ENCODE measurements around the gene TDG.
"Not testable (repeated sequence)": the region's sequence is repeated elsewhere in the genome, so short reads cannot be mapped to it uniquely, and the experiment has no call there.

The TDG gene

DNA sequence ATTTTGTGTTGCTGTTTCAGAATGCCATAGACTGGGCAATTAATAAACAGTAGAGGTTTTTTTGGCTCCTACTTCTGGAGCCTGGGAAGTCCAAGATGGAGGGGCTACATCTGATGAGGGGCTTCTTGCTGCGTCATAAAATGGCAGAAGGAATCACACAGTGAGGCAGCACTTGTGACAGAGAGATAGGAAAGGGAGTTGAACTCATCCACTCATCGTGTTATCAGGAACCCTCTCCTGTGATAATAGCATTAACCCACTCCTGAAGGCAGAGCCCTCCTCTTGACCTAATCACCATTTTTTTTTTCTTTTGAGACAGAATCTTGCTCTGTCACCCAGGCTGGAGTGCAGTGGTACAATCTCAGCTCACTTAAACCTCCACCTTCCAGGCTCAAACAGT, 9.7 kb downstream of the TDG start:
- TF ChIP-seq GATA1 (IDR thresholded peaks at IDR 0.05; ENCODE audit: low read depth, low read length): no peak
- TF ChIP-seq POLR2A (IDR thresholded peaks at IDR 0.05; ENCODE audit: low read length): no peak
- DNase-seq: peak; percentile 73 to 83

- no peak for DNase-seq
- TF ChIP-seq POLR2A (IDR thresholded peaks at IDR 0.05; ENCODE audit: low read length) (no peak), GATA1 (IDR thresholded peaks at IDR 0.05; ENCODE audit: low read depth, low read length) (no peak)
Observed at GRCh38 chr12:103978384-103978982, 12.8 kb downstream of the TDG start.

- DNase-seq: no peak
Observed at GRCh38 chr12:103986829-103987228, 21.2 kb downstream of the TDG start.

GRCh38 chr12:103994235-103994634, 28.6 kb downstream of the TDG start:
- DNase-seq: no peak
- no peak for TF ChIP-seq GATA1 (IDR thresholded peaks at IDR 0.05; ENCODE audit: low read depth, low read length)
- no peak for TF ChIP-seq POLR2A (IDR thresholded peaks at IDR 0.05; ENCODE audit: low read length)

More at GRCh38 chr12:103986829-103987228, 21.2 kb downstream of the TDG start:
- no peak for TF ChIP-seq GATA1 (IDR thresholded peaks at IDR 0.05; ENCODE audit: low read depth, low read length)
- TF ChIP-seq POLR2A (IDR thresholded peaks at IDR 0.05; ENCODE audit: low read length): no peak

GRCh38 chr12:103996595-103996994, 30.9 kb downstream of the TDG start:
- TF ChIP-seq POLR2A (IDR thresholded peaks at IDR 0.05; ENCODE audit: low read length) (no peak), GATA1 (IDR thresholded peaks at IDR 0.05; ENCODE audit: low read depth, low read length) (no peak)
- DNase-seq: no peak

DNA sequence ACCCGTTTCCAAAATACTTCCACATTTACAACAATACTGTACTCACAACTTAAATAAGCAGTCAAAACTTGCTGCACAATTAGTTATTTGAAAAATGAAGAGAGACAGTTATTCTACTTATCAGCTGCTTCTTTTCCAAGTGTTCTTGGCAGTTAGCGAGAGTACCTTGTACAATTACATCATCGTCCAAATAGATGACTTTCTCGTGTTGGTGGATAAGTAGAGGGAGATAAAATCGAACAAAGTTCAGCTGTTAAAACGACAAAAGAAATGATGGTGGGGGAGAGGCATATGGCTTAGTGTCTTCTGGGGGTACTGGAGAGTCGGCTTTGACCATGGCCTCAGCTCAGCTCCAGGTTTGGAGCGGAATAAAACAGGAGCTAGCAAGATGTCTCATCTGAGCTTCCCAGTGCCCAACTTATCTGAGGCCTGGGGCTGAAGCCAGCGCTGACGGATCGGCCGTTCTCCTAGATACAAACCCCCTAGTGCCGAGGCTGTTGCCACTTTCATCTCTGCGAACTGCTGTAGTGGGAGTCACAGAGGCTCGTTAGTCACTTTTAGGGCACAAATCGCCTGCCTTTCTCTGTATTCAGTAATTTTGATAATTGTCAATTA, 31.7 kb downstream of the TDG start:
- TF ChIP-seq POLR2A (IDR thresholded peaks at IDR 0.05; ENCODE audit: low read length) (no peak), GATA1 (IDR thresholded peaks at IDR 0.05; ENCODE audit: low read depth, low read length) (no peak)
- no peak for DNase-seq

GRCh38 chr12:103998976-103999375, 33.3 kb downstream of the TDG start:
- no peak for TF ChIP-seq POLR2A (IDR thresholded peaks at IDR 0.05; ENCODE audit: low read length)
- TF ChIP-seq GATA1 (IDR thresholded peaks at IDR 0.05; ENCODE audit: low read depth, low read length): no peak
- DNase-seq: no peak

DNA sequence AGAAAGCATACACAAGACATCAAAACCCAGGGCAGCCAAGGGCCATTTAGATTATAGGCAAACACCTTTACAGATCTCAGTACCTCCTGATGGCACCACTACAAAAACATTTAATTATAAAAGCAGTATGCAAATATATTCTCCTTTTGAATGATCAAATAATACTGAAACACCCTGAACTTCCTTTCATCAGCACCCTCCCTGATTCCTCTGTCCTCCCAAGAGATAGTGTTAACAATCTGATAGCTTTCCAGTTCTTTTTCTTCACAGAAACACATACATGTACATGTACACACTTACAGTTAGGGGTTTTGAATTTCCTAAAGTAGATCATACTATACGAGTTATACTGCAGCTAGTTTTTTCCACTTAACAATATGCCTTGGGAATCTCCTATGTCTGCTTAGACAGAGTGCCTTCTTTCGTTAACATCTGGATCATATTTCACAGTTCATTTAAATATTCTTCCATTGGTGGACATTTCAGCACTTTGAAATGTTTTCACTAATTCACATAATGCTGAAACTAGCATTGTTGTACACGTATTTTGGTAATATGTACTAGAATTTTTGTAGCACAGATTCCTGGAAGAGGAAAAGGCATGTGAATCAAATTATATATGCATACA, 35.2 kb downstream of the TDG start:
- no peak for DNase-seq
- TF ChIP-seq GATA1 (IDR thresholded peaks at IDR 0.05; ENCODE audit: low read depth, low read length) (no peak), POLR2A (IDR thresholded peaks at IDR 0.05; ENCODE audit: low read length) (no peak)

- no peak for DNase-seq
- TF ChIP-seq GATA1 (IDR thresholded peaks at IDR 0.05; ENCODE audit: low read depth, low read length): no peak
Observed at GRCh38 chr12:104002686-104003085, 37.0 kb downstream of the TDG start.

DNA sequence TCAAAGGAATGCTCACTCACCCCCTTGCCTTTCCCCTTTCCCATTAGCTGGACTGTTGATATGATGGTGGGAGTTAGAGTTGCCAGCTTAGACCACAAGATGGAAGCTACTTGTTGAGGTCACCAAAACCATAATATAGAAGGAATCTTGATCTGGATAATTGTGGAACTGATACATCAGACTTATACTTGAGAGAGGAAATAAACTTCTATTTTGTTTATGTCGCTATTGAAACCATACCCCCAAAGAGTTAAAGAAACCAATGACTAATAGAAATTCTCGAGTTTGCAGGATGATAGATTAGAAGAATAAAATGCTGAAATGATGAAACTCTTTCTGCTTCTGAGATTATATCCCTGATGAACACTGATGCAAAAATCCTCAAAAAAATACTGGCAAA, 37.9 kb downstream of the TDG start:
- DNase-seq: no peak
- TF ChIP-seq GATA1 (IDR thresholded peaks at IDR 0.05; ENCODE audit: low read depth, low read length) (no peak), POLR2A (IDR thresholded peaks at IDR 0.05; ENCODE audit: low read length) (no peak)

GRCh38 chr12:104006929-104007328, 41.3 kb downstream of the TDG start:
- no peak for DNase-seq
- no peak for TF ChIP-seq POLR2A (IDR thresholded peaks at IDR 0.05; ENCODE audit: low read length)
- no peak for TF ChIP-seq GATA1 (IDR thresholded peaks at IDR 0.05; ENCODE audit: low read depth, low read length)

DNA sequence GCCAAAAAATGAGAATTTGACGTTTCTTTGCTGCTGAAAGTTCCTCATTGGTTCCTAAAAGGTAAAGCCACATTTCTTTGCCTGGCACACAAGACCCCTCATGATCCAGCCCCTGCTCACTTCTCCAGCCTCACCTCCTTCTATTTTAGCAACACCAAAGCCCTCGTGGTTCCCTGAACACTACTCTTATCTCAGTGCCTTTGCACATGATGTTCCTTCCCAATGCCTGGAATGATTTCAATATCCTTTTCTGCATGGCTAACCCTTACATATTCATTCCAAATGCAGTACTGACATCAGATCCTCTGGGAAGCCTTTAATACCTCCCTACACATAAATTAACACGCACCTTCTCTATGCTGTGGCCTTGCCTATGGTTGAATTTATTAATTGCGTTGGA, 44.4 kb downstream of the TDG start:
- TF ChIP-seq POLR2A (IDR thresholded peaks at IDR 0.05; ENCODE audit: low read length) (no peak), GATA1 (IDR thresholded peaks at IDR 0.05; ENCODE audit: low read depth, low read length) (no peak)

DNA sequence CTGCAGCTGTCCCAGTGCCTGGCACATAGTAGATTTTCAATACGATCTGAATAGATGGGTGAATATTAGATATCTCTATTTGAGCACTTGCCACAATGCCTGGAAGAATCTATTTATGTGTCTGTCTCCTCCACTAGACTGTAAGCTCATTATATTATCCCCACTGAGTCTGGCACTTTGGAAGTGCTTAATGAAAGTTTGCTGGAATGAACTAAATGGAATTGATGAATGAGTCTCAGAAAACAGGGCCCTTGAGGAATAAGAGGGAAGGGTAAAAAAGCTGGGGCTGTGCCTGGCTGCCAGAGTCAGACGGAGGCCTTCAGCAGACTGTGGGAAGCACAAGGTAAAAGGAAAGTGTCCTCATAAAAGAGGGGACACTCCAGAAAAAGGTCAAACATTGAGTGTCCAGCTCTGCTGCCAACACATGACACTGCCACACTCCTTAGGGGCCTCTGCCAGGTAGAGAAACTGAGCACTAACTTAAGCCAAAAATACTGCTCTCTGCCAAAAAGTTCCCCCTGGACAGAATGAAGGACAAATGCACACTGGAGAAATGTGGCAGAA, 45.0 kb downstream of the TDG start:
- TF ChIP-seq GATA1 (IDR thresholded peaks at IDR 0.05; ENCODE audit: low read depth, low read length) (no peak), POLR2A (IDR thresholded peaks at IDR 0.05; ENCODE audit: low read length) (no peak)
- DNase-seq: no peak

More for the DNA sequence above, 44.4 kb downstream of the TDG start:
- no peak for DNase-seq

GRCh38 chr12:104011253-104011652, 45.6 kb downstream of the TDG start:
- no peak for DNase-seq
- TF ChIP-seq GATA1 (IDR thresholded peaks at IDR 0.05; ENCODE audit: low read depth, low read length) (no peak), POLR2A (IDR thresholded peaks at IDR 0.05; ENCODE audit: low read length) (no peak)

DNA sequence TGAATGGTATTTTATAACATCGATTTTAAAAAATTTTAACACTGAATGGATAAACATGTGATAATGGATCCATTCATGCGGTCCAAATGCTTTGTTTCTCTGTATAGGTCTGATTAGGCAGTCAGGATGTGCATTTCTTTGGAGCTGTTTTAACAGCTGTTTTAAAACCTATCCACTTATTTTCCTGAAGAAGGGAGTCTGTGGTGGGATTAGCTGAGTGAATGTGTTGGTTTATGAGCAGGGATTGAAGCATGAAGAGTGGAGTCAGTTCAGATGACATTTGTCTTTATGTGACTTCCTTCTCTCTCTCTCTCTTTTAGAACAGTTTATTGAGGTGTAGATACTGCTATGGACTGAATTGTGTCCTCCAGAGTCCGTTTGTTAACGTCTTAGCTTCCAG, 46.7 kb downstream of the TDG start:
- no peak for DNase-seq
- no peak for TF ChIP-seq POLR2A (IDR thresholded peaks at IDR 0.05; ENCODE audit: low read length)
- no peak for TF ChIP-seq GATA1 (IDR thresholded peaks at IDR 0.05; ENCODE audit: low read depth, low read length)

DNA sequence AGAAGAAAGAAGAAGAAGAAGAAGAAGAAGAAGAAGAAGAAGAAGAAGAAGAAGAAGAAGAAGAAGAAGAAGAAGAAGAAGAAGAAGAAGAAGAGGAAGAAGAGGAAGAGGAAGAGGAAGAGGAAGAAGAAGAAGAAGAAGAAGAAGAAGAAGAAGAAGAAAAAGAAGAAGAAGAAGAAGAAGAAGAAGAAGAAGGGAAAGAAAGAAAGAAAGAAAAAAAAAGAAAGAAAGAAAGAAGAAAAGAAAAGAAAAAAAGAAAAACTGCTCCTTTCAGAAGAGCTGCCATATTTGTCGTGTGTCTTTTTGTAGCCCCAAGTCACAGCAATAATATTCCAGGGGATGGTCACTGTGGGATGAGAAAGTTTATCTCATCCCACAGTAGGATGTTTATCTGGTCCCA, 56.2 kb downstream of the TDG start:
- not testable (repeated sequence) for DNase-seq

Measured in erythroblast (primary cell).